PFSK-1 (cell line): ENCODE measurements around the gene ASCL3.

Experiments
- POLR2AphosphoS5 ChIP-seq: IDR thresholded peaks from 2 replicates; pipeline ENCODE4 v1.6.1; 2012; ENCODE audit warnings: low read depth, mild to moderate bottlenecking, control low read depth, low read length, moderate library complexity
- SIN3A ChIP-seq: IDR thresholded peaks from 2 replicates; pipeline ENCODE4 v1.6.1; 2012; ENCODE audit warnings: mild to moderate bottlenecking, low read length, moderate library complexity, borderline replicate concordance; ENCODE audit not compliant: insufficient read depth
- TAF1 ChIP-seq: IDR thresholded peaks from 2 replicates; pipeline ENCODE4 v1.6.1; 2012; ENCODE audit warnings: low read length, control low read depth, borderline replicate concordance; ENCODE audit not compliant: insufficient read depth
- TF ChIP-seq, protein P1 (sequence below), 2 experiments: IDR thresholded peaks; 2 replicates each; pipeline versions ENCODE4 v1.6.1 to v1.8.0; 2011 to 2012; ENCODE audit warnings: low read depth in 2 of 2, low read length in 2 of 2, control low read depth in 1 of 2, inconsistent platforms in 1 of 2, mild to moderate bottlenecking in 1 of 2, moderate library complexity in 1 of 2; ENCODE audit not compliant: insufficient read depth in 1 of 2

DNA sequence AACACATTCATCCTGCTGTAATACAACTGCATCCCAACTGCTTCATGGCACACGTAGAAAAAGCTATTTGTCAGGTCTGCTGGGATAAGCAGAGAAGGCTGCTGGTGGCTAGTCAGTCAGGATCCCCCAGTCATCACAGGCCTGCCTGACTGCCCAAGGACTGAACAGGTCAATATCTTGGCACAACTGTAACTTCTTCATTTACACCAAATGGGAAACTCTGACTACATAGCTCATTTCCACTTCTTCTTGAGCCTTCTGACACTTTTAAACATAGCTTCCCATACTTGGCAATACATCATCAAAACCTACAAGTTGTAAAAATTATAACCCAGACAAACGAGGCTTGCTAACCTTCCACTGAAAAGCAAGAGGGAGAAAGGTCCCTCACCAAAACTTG lies 18.6 kb upstream of the ASCL3 start:
- TF ChIP-seq, protein P1, sequence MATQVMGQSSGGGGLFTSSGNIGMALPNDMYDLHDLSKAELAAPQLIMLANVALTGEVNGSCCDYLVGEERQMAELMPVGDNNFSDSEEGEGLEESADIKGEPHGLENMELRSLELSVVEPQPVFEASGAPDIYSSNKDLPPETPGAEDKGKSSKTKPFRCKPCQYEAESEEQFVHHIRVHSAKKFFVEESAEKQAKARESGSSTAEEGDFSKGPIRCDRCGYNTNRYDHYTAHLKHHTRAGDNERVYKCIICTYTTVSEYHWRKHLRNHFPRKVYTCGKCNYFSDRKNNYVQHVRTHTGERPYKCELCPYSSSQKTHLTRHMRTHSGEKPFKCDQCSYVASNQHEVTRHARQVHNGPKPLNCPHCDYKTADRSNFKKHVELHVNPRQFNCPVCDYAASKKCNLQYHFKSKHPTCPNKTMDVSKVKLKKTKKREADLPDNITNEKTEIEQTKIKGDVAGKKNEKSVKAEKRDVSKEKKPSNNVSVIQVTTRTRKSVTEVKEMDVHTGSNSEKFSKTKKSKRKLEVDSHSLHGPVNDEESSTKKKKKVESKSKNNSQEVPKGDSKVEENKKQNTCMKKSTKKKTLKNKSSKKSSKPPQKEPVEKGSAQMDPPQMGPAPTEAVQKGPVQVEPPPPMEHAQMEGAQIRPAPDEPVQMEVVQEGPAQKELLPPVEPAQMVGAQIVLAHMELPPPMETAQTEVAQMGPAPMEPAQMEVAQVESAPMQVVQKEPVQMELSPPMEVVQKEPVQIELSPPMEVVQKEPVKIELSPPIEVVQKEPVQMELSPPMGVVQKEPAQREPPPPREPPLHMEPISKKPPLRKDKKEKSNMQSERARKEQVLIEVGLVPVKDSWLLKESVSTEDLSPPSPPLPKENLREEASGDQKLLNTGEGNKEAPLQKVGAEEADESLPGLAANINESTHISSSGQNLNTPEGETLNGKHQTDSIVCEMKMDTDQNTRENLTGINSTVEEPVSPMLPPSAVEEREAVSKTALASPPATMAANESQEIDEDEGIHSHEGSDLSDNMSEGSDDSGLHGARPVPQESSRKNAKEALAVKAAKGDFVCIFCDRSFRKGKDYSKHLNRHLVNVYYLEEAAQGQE (IDR thresholded peaks at IDR 0.05; ENCODE audit: insufficient read depth in 1 of 2, low read depth in 2 of 2, low read length in 2 of 2), result no peak
- TF ChIP-seq SIN3A (no peak), POLR2AphosphoS5 (no peak), TAF1 (no peak)
